Memory B cell (primary cell): ENCODE measurements around the gene IER2.
"Not testable (repeated sequence)": the region's sequence is repeated elsewhere in the genome, so short reads cannot be mapped to it uniquely, and the experiment has no call there.

Experiments used
- ATAC-seq: fragments of 150-1000 bp; cut with Tn5 transposase; 2 replicates; pipeline ENCODE4 v1.10.0; 2021; ENCODE audit warnings: low read depth, mild to moderate bottlenecking, moderate library complexity
- DNase-seq, 2 donors: peaks; one replicate each; pipeline ENCODE4 v3.0.0; 2022; ENCODE audit warnings: low spot score in 2 of 2
- H3K27ac Mint-ChIP-seq: one replicate; pipeline ENCODE4 v1.8.0; 2022; ENCODE audit warnings: mild to moderate bottlenecking, moderate library complexity, mixed read lengths
- H3K27me3 Mint-ChIP-seq: one replicate; pipeline ENCODE4 v1.8.0; 2022; ENCODE audit warnings: mixed read lengths
- H3K36me3 Mint-ChIP-seq: one replicate; pipeline ENCODE4 v1.8.0; 2022; ENCODE audit warnings: mild to moderate bottlenecking, mixed read lengths
- H3K4me1 Mint-ChIP-seq: one replicate; pipeline ENCODE4 v1.8.0; 2022; ENCODE audit warnings: mixed read lengths
- H3K4me3 Mint-ChIP-seq: one replicate; pipeline ENCODE4 v1.8.0; 2022; ENCODE audit warnings: mild to moderate bottlenecking, moderate library complexity, mixed read lengths
- H3K9me3 Mint-ChIP-seq: one replicate; pipeline ENCODE4 v1.8.0; 2022; ENCODE audit warnings: mixed read lengths

Gene IER2

GRCh38 chr19:13146763-13147563 is 3.2 kb upstream of the IER2 start:
- no peak overlapping the region for H3K4me3 Mint-ChIP-seq
- no peak for DNase-seq
- H3K9me3 Mint-ChIP-seq, result no peaks in the 10 kb centered on the region
- H3K27me3 Mint-ChIP-seq, result no peaks in the 10 kb centered on the region
- peaks cover 26% of the 10 kb centered on the region for H3K4me1 Mint-ChIP-seq
- H3K36me3 Mint-ChIP-seq, result peaks cover 6% of the 10 kb centered on the region
- no peak overlapping the region for H3K27ac Mint-ChIP-seq
- ATAC-seq, result no peak

DNA sequence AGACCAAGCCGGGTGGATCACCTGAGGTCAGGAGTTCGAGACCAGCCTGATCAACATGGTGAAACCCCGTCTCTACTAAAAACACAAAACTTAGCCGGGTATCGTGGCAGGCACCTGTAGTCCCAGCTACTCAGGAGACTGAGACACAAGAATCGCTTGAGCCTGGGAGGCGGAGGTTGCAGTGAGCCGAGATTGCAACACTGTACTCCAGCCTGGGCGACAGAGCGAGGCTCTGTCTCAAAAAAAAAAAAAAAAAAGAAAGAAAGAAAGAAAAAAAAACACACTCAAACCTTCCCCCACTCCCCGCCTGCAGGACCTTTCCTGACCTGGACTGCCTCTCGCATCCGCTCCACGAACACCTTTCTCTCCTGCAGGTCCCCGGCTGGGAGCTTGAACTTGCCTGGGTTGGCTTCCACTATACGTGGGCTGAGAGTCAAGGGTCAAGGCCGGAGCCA is 1.0 kb upstream of the IER2 start:
- H3K9me3 Mint-ChIP-seq, ATAC-seq, H3K27ac Mint-ChIP-seq, H3K36me3 Mint-ChIP-seq, H3K27me3 Mint-ChIP-seq, DNase-seq: not testable (repeated sequence)
- Mint-ChIP-seq H3K4me1 (peaks cover 26% of the 10 kb centered on the region), H3K4me3 (peak overlapping the region; percentile 84)

DNA sequence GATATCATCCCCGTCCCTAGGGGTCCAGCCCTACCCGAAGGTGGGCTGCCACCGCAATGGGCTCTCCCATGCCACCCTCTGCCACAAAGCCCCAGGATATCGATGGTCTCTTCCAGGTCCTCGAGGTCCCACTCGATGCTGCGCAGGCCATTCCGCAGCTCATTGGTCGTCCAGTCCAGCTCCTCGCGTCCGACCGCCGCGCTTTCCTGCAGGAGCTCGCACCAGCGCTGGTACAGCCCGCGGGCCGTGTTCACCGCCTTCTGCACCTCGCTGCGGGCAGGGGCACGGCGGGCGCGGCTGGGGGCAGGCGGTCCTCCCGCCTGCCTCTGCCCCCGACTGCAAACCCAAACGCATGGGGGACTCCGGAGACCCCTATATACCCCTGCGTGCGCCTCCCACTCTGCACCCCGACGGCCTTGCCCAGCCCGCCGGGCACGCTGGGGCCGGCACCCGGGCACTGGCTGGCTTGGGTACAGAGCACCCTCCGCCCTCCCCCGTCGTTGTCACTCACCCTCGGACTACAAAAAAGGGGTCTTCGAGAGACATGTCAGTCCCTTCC is 504 bp upstream of the IER2 start:
- Mint-ChIP-seq H3K27ac (peak overlapping the region; percentile 96), H3K36me3 (peaks cover 11% of the 10 kb centered on the region), H3K27me3 (no peaks in the 10 kb centered on the region), H3K9me3 (no peaks in the 10 kb centered on the region), H3K4me1 (peaks cover 26% of the 10 kb centered on the region), H3K4me3 (peak overlapping the region; percentile 84)
- DNase-seq (no peak), ATAC-seq (no peak)

DNA sequence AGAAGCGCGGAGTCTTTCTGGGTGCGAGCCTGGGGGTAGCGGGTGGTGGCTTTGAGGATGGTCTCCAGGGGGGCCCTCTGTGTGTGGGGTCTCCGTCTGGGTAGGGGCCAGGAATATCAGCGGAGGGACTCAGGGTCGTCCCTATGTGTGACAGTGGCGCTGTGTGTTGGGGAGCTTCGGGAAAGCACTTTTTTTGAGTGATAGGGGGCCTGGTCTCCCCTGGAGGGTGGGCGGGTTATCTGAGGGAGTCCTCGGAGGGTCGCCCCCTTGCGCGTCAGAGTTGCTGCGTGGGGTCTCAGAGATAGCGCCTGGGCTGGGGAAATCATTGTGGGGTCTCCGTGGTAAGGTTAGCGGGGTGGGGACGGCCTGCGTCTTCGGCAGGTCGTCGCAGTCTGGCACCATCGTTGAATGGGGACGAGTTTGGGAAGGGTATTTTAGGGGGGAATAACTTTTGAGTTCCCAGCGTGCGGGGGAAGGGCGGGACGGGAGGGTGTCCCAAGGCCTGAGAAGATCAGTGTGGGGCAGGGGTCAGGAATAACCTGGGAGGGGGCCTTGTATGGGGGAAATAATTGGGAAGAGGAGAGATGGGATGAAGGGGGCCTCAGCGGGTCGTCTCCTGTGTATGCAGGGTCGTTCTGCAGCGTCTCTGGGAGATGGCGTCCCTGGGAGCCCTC is 857 bp downstream of the IER2 start:
- Mint-ChIP-seq H3K27ac (peak overlapping the region; percentile 96), H3K4me3 (peak overlapping the region; percentile 84), H3K36me3 (peaks cover 13% of the 10 kb centered on the region), H3K4me1 (peaks cover 30% of the 10 kb centered on the region), H3K27me3 (no peaks in the 10 kb centered on the region), H3K9me3 (no peaks in the 10 kb centered on the region)
- no peak for ATAC-seq
- peak in 1 of 2 donors; percentile 42 for DNase-seq

DNA sequence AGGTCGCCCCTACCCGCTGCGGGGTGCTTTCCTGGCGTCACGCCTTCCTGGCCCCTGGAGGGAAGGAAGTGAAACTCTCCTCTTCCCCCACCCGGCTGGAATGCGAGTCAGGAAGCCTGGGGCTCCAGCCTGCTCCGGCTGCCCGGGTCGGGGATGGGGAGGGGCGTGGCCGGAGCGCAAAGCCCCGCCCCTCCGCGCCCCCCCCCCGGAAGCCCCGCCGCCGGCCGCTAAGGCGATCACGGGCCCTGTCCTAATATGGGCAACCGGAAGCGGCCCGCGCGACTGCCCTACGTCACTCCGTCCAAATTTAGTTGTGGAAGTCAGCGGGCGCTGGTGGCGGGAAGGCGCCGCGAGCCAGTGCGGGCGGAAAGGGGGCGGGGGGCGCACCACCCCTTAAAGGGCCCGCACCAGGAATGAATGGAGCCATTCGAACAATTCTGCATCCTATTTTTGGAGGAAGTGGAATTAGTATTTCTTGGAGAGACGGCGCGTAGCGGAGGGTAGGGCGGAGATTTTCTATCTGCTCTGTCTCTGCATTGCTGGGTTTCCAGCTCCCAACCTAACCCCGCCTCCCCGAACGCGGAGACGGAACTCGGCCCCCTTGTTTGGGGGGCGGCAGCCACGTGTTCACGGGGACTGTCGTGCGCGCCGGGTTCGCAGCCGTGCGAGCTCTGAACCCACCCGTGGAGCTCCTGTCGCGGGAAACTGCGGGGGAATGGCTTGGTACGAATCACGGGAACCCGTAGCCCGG is 1.6 kb downstream of the IER2 start:
- peaks cover 13% of the 10 kb centered on the region for H3K36me3 Mint-ChIP-seq
- no peaks in the 10 kb centered on the region for H3K9me3 Mint-ChIP-seq
- H3K27ac Mint-ChIP-seq, result peak overlapping the region; percentile 96
- no peaks in the 10 kb centered on the region for H3K27me3 Mint-ChIP-seq
- H3K4me3 Mint-ChIP-seq, result peak overlapping the region; percentile 84
- peak; percentile 90 for DNase-seq
- H3K4me1 Mint-ChIP-seq, result peaks cover 36% of the 10 kb centered on the region
- peak; percentile 33 for ATAC-seq

DNA sequence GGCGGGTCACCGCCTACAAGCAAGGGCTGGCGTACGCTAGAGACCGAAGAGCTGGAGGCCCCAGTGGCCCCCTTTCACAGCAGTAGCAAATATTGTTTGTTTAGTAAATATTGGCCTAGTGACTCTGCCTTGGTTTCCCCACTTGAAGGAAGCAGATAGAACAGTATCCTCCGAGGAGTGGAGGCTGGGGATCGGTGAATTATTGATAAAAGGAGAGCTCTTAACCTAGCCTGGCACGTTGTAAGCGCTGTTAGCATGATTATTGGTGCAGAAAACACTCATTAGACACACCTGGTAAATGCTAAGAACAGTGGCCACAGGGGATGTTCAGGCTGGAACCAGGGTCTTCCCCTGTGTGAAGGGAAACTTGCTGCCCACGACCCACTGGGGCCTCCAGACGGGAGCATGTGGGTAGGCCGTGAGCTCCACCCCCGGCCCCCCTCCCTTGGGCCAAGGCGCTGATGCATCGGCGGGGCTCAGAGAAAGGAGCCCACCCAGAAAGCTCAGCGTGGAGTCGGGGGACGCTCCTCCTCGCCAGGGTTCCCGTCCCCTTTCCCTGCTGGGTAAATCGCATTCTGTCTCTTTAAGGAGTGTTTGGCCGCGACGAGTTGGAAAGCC is 2.3 kb downstream of the IER2 start:
- peak overlapping the region; percentile 96 for H3K27ac Mint-ChIP-seq
- peak overlapping the region; percentile 84 for H3K4me3 Mint-ChIP-seq
- H3K36me3 Mint-ChIP-seq, result peaks cover 13% of the 10 kb centered on the region
- no peak for DNase-seq
- H3K4me1 Mint-ChIP-seq, result peaks cover 37% of the 10 kb centered on the region
- H3K9me3 Mint-ChIP-seq, result no peaks in the 10 kb centered on the region
- peak; percentile 6 for ATAC-seq
- no peaks in the 10 kb centered on the region for H3K27me3 Mint-ChIP-seq

DNA sequence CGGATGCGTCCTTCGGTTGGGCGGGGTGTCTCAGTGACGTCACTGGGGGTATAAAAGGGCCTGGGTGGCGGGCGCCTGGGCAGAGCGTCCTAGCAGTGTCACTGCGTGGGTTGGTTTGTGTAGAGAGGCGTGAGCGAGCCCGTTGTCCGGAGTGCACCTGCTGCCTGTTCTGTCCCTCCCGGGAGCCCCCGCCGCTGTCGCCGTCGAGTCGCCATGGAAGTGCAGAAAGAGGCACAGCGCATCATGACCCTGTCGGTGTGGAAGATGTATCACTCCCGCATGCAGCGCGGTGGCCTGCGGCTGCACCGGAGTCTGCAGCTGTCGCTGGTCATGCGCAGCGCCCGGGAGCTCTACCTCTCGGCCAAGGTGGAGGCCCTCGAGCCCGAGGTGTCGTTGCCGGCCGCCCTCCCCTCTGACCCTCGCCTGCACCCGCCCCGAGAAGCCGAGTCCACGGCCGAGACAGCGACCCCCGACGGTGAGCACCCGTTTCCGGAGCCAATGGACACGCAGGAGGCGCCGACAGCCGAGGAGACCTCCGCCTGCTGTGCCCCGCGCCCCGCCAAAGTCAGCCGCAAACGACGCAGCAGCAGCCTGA is 2.9 kb downstream of the IER2 start:
- Mint-ChIP-seq H3K4me3 (peak overlapping the region; percentile 84), H3K36me3 (peaks cover 13% of the 10 kb centered on the region), H3K27ac (peak overlapping the region; percentile 96), H3K27me3 (no peaks in the 10 kb centered on the region), H3K9me3 (no peaks in the 10 kb centered on the region), H3K4me1 (peaks cover 42% of the 10 kb centered on the region)
- ATAC-seq (peak; percentile 25), DNase-seq (peak; percentile 100)

GRCh38 chr19:13153569-13154240 is 3.5 kb downstream of the IER2 start:
- DNase-seq, result peak in 1 of 2 donors; percentile 47
- peak overlapping the region; percentile 84 for H3K4me3 Mint-ChIP-seq
- H3K27ac Mint-ChIP-seq, result peak overlapping the region; percentile 96
- peaks cover 43% of the 10 kb centered on the region for H3K4me1 Mint-ChIP-seq
- H3K36me3 Mint-ChIP-seq, result peaks cover 13% of the 10 kb centered on the region
- H3K27me3 Mint-ChIP-seq, result no peaks in the 10 kb centered on the region
- ATAC-seq, result no peak
- no peaks in the 10 kb centered on the region for H3K9me3 Mint-ChIP-seq

DNA sequence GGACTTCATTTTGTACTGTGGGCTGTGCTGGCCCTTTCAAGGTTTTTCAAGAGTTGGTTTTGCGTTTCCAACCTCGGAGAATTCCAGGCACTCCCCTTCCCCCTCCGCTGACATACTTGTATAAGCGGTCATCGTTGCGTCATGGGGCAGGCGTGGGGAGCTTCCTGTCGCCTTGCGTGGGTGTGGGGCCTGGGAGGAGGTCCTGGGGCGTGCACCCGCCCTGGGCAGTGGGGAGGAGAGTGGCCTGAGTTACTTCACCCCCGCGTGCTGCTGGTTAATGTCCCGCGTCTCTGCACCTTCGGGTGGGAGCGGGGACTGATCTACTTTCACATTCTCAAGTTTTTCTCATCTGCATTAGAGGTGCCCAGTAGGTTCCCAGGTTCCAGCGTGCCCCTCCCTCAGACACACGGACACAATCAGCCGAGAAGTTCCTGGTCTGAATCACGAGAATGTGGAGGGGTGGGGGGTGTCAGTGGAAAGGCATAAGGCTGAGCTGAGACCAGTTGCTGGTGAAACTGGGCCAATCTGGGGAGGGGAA is 4.1 kb downstream of the IER2 start:
- DNase-seq, result peak; percentile 33 to 44
- Mint-ChIP-seq H3K36me3 (peaks cover 13% of the 10 kb centered on the region), H3K27me3 (no peaks in the 10 kb centered on the region), H3K4me3 (peak overlapping the region; percentile 84), H3K9me3 (no peaks in the 10 kb centered on the region), H3K4me1 (peaks cover 37% of the 10 kb centered on the region), H3K27ac (peak overlapping the region; percentile 96)
- no peak for ATAC-seq

DNA sequence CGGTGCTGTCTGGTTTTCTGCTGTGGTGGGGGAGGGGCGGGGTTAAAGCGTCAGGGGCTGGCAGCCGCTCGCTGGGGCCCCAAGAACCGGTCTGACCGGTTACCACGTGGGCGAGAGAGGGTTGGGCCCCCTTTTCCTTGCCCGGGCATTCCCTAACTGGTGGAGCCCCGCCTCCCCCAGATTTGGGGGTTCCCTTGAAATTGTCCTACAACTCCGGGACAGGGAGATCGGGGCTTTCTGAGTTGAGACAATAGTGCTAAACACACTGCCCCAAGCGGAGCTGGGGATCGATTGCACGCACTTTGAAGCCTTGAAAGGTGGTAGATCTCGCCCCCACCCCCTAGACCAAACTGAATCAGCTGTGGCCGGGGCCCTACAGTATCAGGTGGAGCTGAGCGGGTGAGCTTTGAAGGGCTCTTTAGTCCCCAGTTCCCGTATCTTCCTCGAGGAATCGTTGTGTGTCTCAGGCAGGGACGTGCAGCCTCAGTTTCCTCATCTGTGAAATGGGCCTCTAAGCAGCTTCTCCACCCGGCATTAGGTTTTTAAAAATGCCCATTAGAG is 4.8 kb downstream of the IER2 start:
- DNase-seq (peak; percentile 72 to 78), ATAC-seq (peak; percentile 18)
- Mint-ChIP-seq H3K4me3 (peak overlapping the region; percentile 84), H3K36me3 (peaks cover 13% of the 10 kb centered on the region), H3K27ac (peak overlapping the region; percentile 96), H3K4me1 (peaks cover 35% of the 10 kb centered on the region), H3K9me3 (no peaks in the 10 kb centered on the region), H3K27me3 (no peaks in the 10 kb centered on the region)

- H3K4me1 Mint-ChIP-seq, result peaks cover 34% of the 10 kb centered on the region
- peak overlapping the region; percentile 88 for H3K4me3 Mint-ChIP-seq
- H3K27me3 Mint-ChIP-seq, result no peaks in the 10 kb centered on the region
- H3K9me3 Mint-ChIP-seq, result no peaks in the 10 kb centered on the region
- DNase-seq (peak; percentile 90 to 94), ATAC-seq (peak; percentile 55)
- H3K27ac Mint-ChIP-seq, result peak overlapping the region; percentile 96
- H3K36me3 Mint-ChIP-seq, result peaks cover 13% of the 10 kb centered on the region
These were observed 5.5 kb downstream of the IER2 start for GRCh38 chr19:13155472-13156359.
